ENCODE data around the gene IL6ST. TPM values are rescaled to one million over a fixed set of nuclear protein-coding genes. Genes with fewer than 3 reads are reported as not detected.
A peak's percentile ranks its signal among the peaks of the same experiment; 100 is the strongest.

The IL6ST gene
- total RNA-seq, 2 donors from 2014 or later = 186 to 228 TPM

DNA sequence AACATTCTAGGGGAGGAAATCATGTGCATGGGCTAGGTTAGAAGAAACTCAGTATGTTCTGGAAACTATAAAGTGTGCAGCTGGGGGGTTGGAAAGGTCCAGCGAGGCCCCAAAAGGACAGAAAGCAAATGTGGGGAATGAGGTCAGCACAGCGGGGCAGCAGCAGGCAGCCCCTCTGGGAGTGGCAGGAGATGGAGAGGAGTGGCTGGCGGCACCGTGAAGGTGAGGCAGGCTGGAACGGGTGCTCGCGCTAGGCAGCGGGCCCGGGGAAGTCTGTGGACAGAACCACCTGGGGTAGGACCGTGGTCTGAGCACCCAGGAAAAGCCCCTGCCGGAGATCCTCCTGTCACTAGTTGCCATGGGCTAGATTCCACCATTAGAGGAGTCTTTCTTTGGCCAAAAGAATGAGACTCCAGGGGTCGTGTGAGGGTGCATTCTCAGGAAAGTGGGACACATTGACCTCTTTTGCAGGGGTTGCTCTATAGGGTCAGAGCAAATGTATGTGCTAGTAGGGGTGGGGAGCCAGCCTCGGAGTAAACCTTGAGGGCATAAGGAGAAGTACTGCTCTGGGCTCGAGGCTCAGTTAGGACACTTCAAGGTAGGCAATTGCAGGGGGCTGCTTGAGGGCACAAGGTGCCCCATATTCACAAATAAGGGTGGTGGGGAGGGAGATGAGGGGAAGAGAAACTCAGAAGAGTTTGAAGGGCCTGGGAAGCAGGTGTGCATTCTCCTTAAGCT is 61.2 kb downstream of the IL6ST start:
- intact Hi-C loops (cut with DNase I) = no loop called here
- H3K4me1 ChIP-seq (replicated peaks) = no peaks in the 10 kb centered on the region
- no peak for TF ChIP-seq POLR2A (IDR thresholded peaks at IDR 0.05)
- TF ChIP-seq, protein P1, sequence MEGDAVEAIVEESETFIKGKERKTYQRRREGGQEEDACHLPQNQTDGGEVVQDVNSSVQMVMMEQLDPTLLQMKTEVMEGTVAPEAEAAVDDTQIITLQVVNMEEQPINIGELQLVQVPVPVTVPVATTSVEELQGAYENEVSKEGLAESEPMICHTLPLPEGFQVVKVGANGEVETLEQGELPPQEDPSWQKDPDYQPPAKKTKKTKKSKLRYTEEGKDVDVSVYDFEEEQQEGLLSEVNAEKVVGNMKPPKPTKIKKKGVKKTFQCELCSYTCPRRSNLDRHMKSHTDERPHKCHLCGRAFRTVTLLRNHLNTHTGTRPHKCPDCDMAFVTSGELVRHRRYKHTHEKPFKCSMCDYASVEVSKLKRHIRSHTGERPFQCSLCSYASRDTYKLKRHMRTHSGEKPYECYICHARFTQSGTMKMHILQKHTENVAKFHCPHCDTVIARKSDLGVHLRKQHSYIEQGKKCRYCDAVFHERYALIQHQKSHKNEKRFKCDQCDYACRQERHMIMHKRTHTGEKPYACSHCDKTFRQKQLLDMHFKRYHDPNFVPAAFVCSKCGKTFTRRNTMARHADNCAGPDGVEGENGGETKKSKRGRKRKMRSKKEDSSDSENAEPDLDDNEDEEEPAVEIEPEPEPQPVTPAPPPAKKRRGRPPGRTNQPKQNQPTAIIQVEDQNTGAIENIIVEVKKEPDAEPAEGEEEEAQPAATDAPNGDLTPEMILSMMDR (IDR thresholded peaks at IDR 0.05) = no peak
- no peak for TF ChIP-seq POLR2AphosphoS5 (IDR thresholded peaks at IDR 0.05)
- WGBS = 88% methylated on average over 14 of the region's 14 CpGs
- H3K4me3 ChIP-seq = no peak overlapping the region
- no peaks in the 10 kb centered on the region for H3K9me3 ChIP-seq
- peak overlapping the region in 1 of 2 donors; percentile 4 for H3K27ac ChIP-seq
- H3K36me3 ChIP-seq = no peaks in the 10 kb centered on the region
- DNase-seq (ENCODE audit: low spot score) = no peak
- no peaks in the 10 kb centered on the region for H3K27me3 ChIP-seq (replicated peaks; ENCODE audit: insufficient read depth)

- H3K4me3 ChIP-seq = no peak overlapping the region
- no peak overlapping the region for H3K27ac ChIP-seq
- H3K27me3 ChIP-seq (replicated peaks; ENCODE audit: insufficient read depth) = no peaks in the 10 kb centered on the region
- intact Hi-C loops (cut with DNase I) = no loop called here
- no peaks in the 10 kb centered on the region for H3K9me3 ChIP-seq
- WGBS = 79% methylated on average over 4 of the region's 4 CpGs
- H3K36me3 ChIP-seq = no peaks in the 10 kb centered on the region
- no peak for DNase-seq (ENCODE audit: low spot score)
- no peak for TF ChIP-seq POLR2A (IDR thresholded peaks at IDR 0.05)
- TF ChIP-seq, protein P1 (IDR thresholded peaks at IDR 0.05) = no peak
- no peak for TF ChIP-seq POLR2AphosphoS5 (IDR thresholded peaks at IDR 0.05)
- H3K4me1 ChIP-seq (replicated peaks) = no peaks in the 10 kb centered on the region
These were observed 62.1 kb downstream of the IL6ST start for GRCh38 chr5:55932700-55933099.

DNA sequence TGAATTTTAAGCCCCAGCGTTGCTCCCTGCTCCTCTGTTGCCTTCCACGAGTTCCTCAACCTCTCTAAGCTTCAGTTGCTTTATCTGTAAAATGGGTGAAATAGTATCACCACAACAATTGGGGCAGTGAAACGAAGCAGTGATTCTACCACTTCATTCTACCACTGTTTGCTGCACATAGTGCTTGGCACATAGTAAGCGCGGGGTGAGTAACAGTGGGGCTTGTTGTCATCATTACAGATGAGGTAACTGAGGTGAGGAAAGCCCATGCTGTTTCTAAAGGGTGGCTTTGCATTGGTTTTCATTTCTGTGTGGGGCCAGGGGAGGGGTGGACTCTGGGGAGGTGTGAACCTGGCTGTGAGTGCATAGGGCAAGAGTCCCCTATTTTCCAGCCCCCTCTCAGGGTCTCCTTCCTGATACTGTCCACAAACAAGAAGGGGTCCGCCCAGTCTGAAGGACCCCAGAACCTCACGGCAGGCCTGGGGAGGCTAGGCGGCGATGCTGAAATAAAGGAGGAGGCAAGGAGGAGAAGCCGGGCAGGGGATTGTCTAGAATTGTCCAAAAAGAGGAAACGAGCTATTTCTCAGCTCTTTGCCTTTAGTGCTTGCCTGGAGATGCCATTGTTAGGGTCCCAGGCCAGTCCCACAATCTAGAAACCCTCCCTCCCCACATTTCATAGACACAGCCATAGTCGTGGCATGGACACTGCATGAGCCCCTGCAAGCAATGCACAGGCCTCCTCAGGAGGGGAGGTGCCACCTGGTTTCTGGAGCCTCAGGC is 65.6 kb downstream of the IL6ST start:
- WGBS = 85% methylated on average over 12 of the region's 12 CpGs
- no peak for TF ChIP-seq POLR2AphosphoS5 (IDR thresholded peaks at IDR 0.05)
- TF ChIP-seq, protein P1 (IDR thresholded peaks at IDR 0.05) = no peak
- no peak for TF ChIP-seq POLR2A (IDR thresholded peaks at IDR 0.05)
- Histone ChIP-seq H3K36me3 (no peaks in the 10 kb centered on the region), H3K27ac (no peak overlapping the region), H3K27me3 (replicated peaks; ENCODE audit: insufficient read depth) (no peaks in the 10 kb centered on the region), H3K4me3 (no peak overlapping the region), H3K4me1 (replicated peaks) (no peaks in the 10 kb centered on the region), H3K9me3 (no peaks in the 10 kb centered on the region)
- intact Hi-C loops (cut with DNase I) = no loop called here
- no peak for DNase-seq (ENCODE audit: low spot score)

GRCh38 chr5:55927861-55928655 is 66.7 kb downstream of the IL6ST start:
- H3K27me3 ChIP-seq (replicated peaks; ENCODE audit: insufficient read depth) = no peaks in the 10 kb centered on the region
- TF ChIP-seq, protein P1 (IDR thresholded peaks at IDR 0.05) = no peak
- no peak overlapping the region for H3K4me3 ChIP-seq
- H3K27ac ChIP-seq = no peak overlapping the region
- DNase-seq (ENCODE audit: low spot score) = peak; percentile 21
- H3K9me3 ChIP-seq = no peaks in the 10 kb centered on the region
- no peaks in the 10 kb centered on the region for H3K36me3 ChIP-seq
- H3K4me1 ChIP-seq (replicated peaks) = no peaks in the 10 kb centered on the region
- intact Hi-C loops (cut with DNase I) = no loop called here
- 87% methylated on average over 11 of the region's 12 CpGs for WGBS

Data from prostate gland (tissue), 2 donors.